ENCODE measurements around the gene CCDC74A. TPM values are rescaled to one million over a fixed set of nuclear protein-coding genes. Genes with fewer than 3 reads are reported as not detected.
A peak's percentile ranks its signal among the peaks of the same experiment; 100 is the strongest.
"Not testable (repeated sequence)": the region's sequence is repeated elsewhere in the genome, so short reads cannot be mapped to it uniquely, and the experiment has no call there.

The CCDC74A gene
- total RNA-seq, 6 experiments from 2014 or later, result 0.20 to 1.2 (median 0.56) TPM

GRCh38 chr2:131519466-131519865, 8.2 kb upstream of the CCDC74A start:
- Histone ChIP-seq H3K4me3 (no peak overlapping the region), H3K4me1 (no peaks in the 10 kb centered on the region), H3K9me3 (no peaks in the 10 kb centered on the region), H3K27me3 (no peaks in the 10 kb centered on the region), H3K36me3 (no peaks in the 10 kb centered on the region), H3K27ac (no peak overlapping the region)
- DNase-seq (peak in 1 of 3 donors; percentile 9), ATAC-seq (no peak)
- TF ChIP-seq CTCF (IDR thresholded peaks at IDR 0.05) (no peak), POLR2A (IDR thresholded peaks at IDR 0.05) (no peak)
- WGBS (ENCODE audit: insufficient coverage, low coverage, low lambda C conversion rate, missing lambda C conversion rate), result 80% methylated on average over 1 of the region's 15 CpGs
- intact Hi-C loops (cut with DNase I), result no loop called here

- H3K27ac ChIP-seq; H3K9me3 ChIP-seq; ATAC-seq; H3K27me3 ChIP-seq; H3K4me3 ChIP-seq; DNase-seq; H3K36me3 ChIP-seq; H3K4me1 ChIP-seq; intact Hi-C loops (cut with DNase I): not testable (repeated sequence)
- no CpG with 5 or more reads among the region's 24 CpGs for WGBS (ENCODE audit: insufficient coverage, low coverage, low lambda C conversion rate, missing lambda C conversion rate)
These were observed 7.7 kb upstream of the CCDC74A start for GRCh38 chr2:131519871-131520470.

- intact Hi-C loops (cut with DNase I), result no loop called here
- Histone ChIP-seq H3K27me3 (no peaks in the 10 kb centered on the region), H3K4me3 (no peak overlapping the region), H3K27ac (no peak overlapping the region), H3K9me3 (no peaks in the 10 kb centered on the region), H3K4me1 (no peaks in the 10 kb centered on the region), H3K36me3 (no peaks in the 10 kb centered on the region)
- DNase-seq, result peak in 1 of 3 donors; percentile 13
- WGBS (ENCODE audit: insufficient coverage, low coverage, low lambda C conversion rate, missing lambda C conversion rate), result no CpG with 5 or more reads among the region's 10 CpGs
- ATAC-seq, result no peak
- TF ChIP-seq POLR2A (IDR thresholded peaks at IDR 0.05) (no peak), CTCF (IDR thresholded peaks at IDR 0.05) (no peak)
These were observed 7.2 kb upstream of the CCDC74A start for GRCh38 chr2:131520526-131520925.

- WGBS (ENCODE audit: insufficient coverage, low coverage, low lambda C conversion rate, missing lambda C conversion rate), result 67% methylated on average over 1 of the region's 6 CpGs
- H3K27ac ChIP-seq; H3K27me3 ChIP-seq; DNase-seq; H3K4me3 ChIP-seq; H3K4me1 ChIP-seq; H3K36me3 ChIP-seq; H3K9me3 ChIP-seq; intact Hi-C loops (cut with DNase I); ATAC-seq: not testable (repeated sequence)
These were observed 6.2 kb upstream of the CCDC74A start for GRCh38 chr2:131521524-131521923.

- Histone ChIP-seq H3K27me3 (no peaks in the 10 kb centered on the region), H3K9me3 (no peaks in the 10 kb centered on the region), H3K4me1 (no peaks in the 10 kb centered on the region), H3K4me3 (no peak overlapping the region), H3K36me3 (no peaks in the 10 kb centered on the region), H3K27ac (no peak overlapping the region)
- DNase-seq (no peak), ATAC-seq (peak in 1 of 4 donors; percentile 28)
- WGBS (ENCODE audit: insufficient coverage, low coverage, low lambda C conversion rate, missing lambda C conversion rate), result 75% methylated on average over 9 of the region's 20 CpGs
- no peak for TF ChIP-seq POLR2A (IDR thresholded peaks at IDR 0.05)
- TF ChIP-seq CTCF (IDR thresholded peaks at IDR 0.05), result no peak
- intact Hi-C loops (cut with DNase I), result no loop called here
These were observed 5.5 kb upstream of the CCDC74A start for GRCh38 chr2:131521961-131522781.

GRCh38 chr2:131525256-131525655, 2.4 kb upstream of the CCDC74A start:
- H3K4me1 ChIP-seq; H3K4me3 ChIP-seq; H3K27ac ChIP-seq; H3K27me3 ChIP-seq; intact Hi-C loops (cut with DNase I); H3K36me3 ChIP-seq; H3K9me3 ChIP-seq; DNase-seq; ATAC-seq: not testable (repeated sequence)
- WGBS (ENCODE audit: insufficient coverage, low coverage, low lambda C conversion rate, missing lambda C conversion rate), result 81% methylated on average over 2 of the region's 2 CpGs

- intact Hi-C loops (cut with DNase I); H3K4me3 ChIP-seq; H3K27ac ChIP-seq; DNase-seq; H3K27me3 ChIP-seq; H3K4me1 ChIP-seq; H3K36me3 ChIP-seq; H3K9me3 ChIP-seq: not testable (repeated sequence)
- ATAC-seq, result peak in 1 of 4 donors; percentile 11
- 53% methylated on average over 7 of the region's 26 CpGs for WGBS (ENCODE audit: insufficient coverage, low coverage, low lambda C conversion rate, missing lambda C conversion rate)
These were observed 1.5 kb downstream of the CCDC74A start for GRCh38 chr2:131528981-131529863.
